22Rv1 (cell line): ENCODE measurements around the gene UBE2Z.
A peak's percentile ranks its signal among the peaks of the same experiment; 100 is the strongest.

ENCODE experiments used
- H3K27ac ChIP-seq: fragments of 450-650 bp; 2 replicates; pipeline ENCODE4 v1.5.1; 2017
- CTCF ChIP-seq: fragments of 450-650 bp; IDR thresholded peaks from 2 replicates; pipeline ENCODE4 v1.5.1; 2017; ENCODE audit warnings: mild to moderate bottlenecking
- ZFX ChIP-seq: fragments of 450-650 bp; IDR thresholded peaks from 2 replicates; pipeline ENCODE4 v1.6.1; 2017; ENCODE audit warnings: antibody characterized with exemption, borderline replicate concordance

The UBE2Z gene

GRCh38 chr17:48908853-48909394 is 717 bp downstream of the UBE2Z start:
- peak overlapping the region; percentile 91 for H3K27ac ChIP-seq
- no peak for TF ChIP-seq CTCF
- TF ChIP-seq ZFX: no peak

GRCh38 chr17:48909783-48910182 is 1.6 kb downstream of the UBE2Z start:
- H3K27ac ChIP-seq: peak overlapping the region; percentile 91
- TF ChIP-seq ZFX (no peak), CTCF (no peak)

- peak overlapping the region; percentile 91 for H3K27ac ChIP-seq
- TF ChIP-seq CTCF (no peak), ZFX (no peak)
Observed at GRCh38 chr17:48910370-48910769, 2.2 kb downstream of the UBE2Z start.

GRCh38 chr17:48912476-48912875 is 4.3 kb downstream of the UBE2Z start:
- TF ChIP-seq CTCF: no peak
- TF ChIP-seq ZFX: no peak
- H3K27ac ChIP-seq: no peak overlapping the region

- TF ChIP-seq ZFX (no peak), CTCF (no peak)
- no peak overlapping the region for H3K27ac ChIP-seq
Observed at GRCh38 chr17:48915459-48916282, 7.5 kb downstream of the UBE2Z start.

- no peak overlapping the region for H3K27ac ChIP-seq
- TF ChIP-seq ZFX (no peak), CTCF (no peak)
Observed at GRCh38 chr17:48925251-48925990, 17.2 kb downstream of the UBE2Z start.

- no peak overlapping the region for H3K27ac ChIP-seq
- no peak for TF ChIP-seq ZFX
- TF ChIP-seq CTCF: no peak
Observed at GRCh38 chr17:48925991-48926342, 17.8 kb downstream of the UBE2Z start.
